ENCODE data around the gene ZNF831. TPM values are rescaled to one million over a fixed set of nuclear protein-coding genes. Genes with fewer than 3 reads are reported as not detected.

Gene ZNF831
- total RNA-seq, 1 experiment from 2014 or later, result 0.15 TPM

DNA sequence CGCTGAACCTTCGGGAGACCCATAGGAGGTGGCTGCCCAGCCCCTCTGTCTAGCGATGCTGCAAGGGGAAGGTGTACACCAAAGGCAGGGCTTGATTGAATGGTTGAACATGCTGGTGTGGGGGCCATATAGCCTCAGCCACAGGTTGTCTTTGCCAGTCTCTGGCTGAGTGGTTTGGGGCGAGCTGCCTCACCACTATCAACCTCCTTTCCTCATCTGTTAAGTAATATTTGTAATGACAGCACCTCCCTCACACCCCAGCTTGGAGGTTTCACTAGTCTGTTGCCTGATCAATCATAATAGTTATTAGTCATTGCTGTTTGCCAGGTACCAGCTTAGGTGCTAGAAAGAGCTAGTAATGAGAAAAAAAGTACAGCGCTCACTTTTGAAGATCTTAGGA, 11.8 kb upstream of the ZNF831 start:
- H3K9me3 ChIP-seq (ENCODE audit: control insufficient read depth in 1 of 2, insufficient read depth in 1 of 2, low read depth in 1 of 2, low read length in 2 of 2), result no peaks in the 10 kb centered on the region
- H3K27ac ChIP-seq (ENCODE audit: low read depth, low read length), result no peak overlapping the region
- no peaks in the 10 kb centered on the region for H3K4me1 ChIP-seq (ENCODE audit: control insufficient read depth in 1 of 2, insufficient read depth in 2 of 2, low read length in 2 of 2)
- H3K4me2 ChIP-seq (ENCODE audit: low read length), result no peak overlapping the region
- DNase-seq (ENCODE audit: low read depth, low spot score), result no peak
- no peak for ATAC-seq
- intact Hi-C loops (cut with micrococcal nuclease), result no loop called here
- TF ChIP-seq CEBPB (IDR thresholded peaks at IDR 0.05; ENCODE audit: low read depth), result no peak
- TF ChIP-seq TCF7L2 (IDR thresholded peaks at IDR 0.05; ENCODE audit: borderline replicate concordance, extremely low read depth, insufficient read depth, insufficient read length), result no peak
- TF ChIP-seq SRF (IDR thresholded peaks at IDR 0.05; ENCODE audit: low read depth), result no peak
- TF ChIP-seq POLR2AphosphoS5 (IDR thresholded peaks at IDR 0.05; ENCODE audit: low read depth, low read length), result no peak
- TF ChIP-seq EZH2 (IDR thresholded peaks at IDR 0.05), result no peak
- TF ChIP-seq, protein P1, sequence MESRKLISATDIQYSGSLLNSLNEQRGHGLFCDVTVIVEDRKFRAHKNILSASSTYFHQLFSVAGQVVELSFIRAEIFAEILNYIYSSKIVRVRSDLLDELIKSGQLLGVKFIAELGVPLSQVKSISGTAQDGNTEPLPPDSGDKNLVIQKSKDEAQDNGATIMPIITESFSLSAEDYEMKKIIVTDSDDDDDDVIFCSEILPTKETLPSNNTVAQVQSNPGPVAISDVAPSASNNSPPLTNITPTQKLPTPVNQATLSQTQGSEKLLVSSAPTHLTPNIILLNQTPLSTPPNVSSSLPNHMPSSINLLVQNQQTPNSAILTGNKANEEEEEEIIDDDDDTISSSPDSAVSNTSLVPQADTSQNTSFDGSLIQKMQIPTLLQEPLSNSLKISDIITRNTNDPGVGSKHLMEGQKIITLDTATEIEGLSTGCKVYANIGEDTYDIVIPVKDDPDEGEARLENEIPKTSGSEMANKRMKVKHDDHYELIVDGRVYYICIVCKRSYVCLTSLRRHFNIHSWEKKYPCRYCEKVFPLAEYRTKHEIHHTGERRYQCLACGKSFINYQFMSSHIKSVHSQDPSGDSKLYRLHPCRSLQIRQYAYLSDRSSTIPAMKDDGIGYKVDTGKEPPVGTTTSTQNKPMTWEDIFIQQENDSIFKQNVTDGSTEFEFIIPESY (IDR thresholded peaks at IDR 0.05; ENCODE audit: extremely low read depth, insufficient replicate concordance, low read length), result no peak
- TF ChIP-seq YY1 (IDR thresholded peaks at IDR 0.05; ENCODE audit: extremely low read depth, insufficient replicate concordance, low read depth, low read length), result no peak
- TF ChIP-seq SIN3A (IDR thresholded peaks at IDR 0.05; ENCODE audit: low read depth), result no peak
- TF ChIP-seq JUND (IDR thresholded peaks at IDR 0.05), result no peak
- TF ChIP-seq, protein P2, sequence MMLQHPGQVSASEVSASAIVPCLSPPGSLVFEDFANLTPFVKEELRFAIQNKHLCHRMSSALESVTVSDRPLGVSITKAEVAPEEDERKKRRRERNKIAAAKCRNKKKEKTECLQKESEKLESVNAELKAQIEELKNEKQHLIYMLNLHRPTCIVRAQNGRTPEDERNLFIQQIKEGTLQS (IDR thresholded peaks at IDR 0.05), result no peak
- no peak for TF ChIP-seq RAD21 (IDR thresholded peaks at IDR 0.05; ENCODE audit: low read depth)
- no peak for TF ChIP-seq SP1 (IDR thresholded peaks at IDR 0.05; ENCODE audit: low read depth)
- TF ChIP-seq ZFX (IDR thresholded peaks at IDR 0.05), result no peak
- TF ChIP-seq, protein P3, sequence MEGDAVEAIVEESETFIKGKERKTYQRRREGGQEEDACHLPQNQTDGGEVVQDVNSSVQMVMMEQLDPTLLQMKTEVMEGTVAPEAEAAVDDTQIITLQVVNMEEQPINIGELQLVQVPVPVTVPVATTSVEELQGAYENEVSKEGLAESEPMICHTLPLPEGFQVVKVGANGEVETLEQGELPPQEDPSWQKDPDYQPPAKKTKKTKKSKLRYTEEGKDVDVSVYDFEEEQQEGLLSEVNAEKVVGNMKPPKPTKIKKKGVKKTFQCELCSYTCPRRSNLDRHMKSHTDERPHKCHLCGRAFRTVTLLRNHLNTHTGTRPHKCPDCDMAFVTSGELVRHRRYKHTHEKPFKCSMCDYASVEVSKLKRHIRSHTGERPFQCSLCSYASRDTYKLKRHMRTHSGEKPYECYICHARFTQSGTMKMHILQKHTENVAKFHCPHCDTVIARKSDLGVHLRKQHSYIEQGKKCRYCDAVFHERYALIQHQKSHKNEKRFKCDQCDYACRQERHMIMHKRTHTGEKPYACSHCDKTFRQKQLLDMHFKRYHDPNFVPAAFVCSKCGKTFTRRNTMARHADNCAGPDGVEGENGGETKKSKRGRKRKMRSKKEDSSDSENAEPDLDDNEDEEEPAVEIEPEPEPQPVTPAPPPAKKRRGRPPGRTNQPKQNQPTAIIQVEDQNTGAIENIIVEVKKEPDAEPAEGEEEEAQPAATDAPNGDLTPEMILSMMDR (IDR thresholded peaks at IDR 0.05 in 2 of 3, conservative IDR thresholded peaks at IDR 0.05 in 1 of 3; ENCODE audit: borderline replicate concordance in 1 of 3, insufficient read depth in 1 of 3, low read depth in 2 of 3, low read length in 2 of 3), result no peak
- TF ChIP-seq CBX3 (IDR thresholded peaks at IDR 0.05; ENCODE audit: low read depth), result no peak
- TF ChIP-seq, protein P4, sequence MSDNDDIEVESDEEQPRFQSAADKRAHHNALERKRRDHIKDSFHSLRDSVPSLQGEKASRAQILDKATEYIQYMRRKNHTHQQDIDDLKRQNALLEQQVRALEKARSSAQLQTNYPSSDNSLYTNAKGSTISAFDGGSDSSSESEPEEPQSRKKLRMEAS (IDR thresholded peaks at IDR 0.05), result no peak
- no peak overlapping the region for H3K4me3 ChIP-seq (replicated peaks in 1 of 2; ENCODE audit: low read depth in 1 of 2, low read length in 2 of 2)
- H3K9me2 ChIP-seq (ENCODE audit: insufficient read depth), result no peaks in the 10 kb centered on the region
- H3K36me3 ChIP-seq (ENCODE audit: control insufficient read depth in 1 of 2, insufficient read depth in 2 of 2, low read length in 2 of 2), result no peaks in the 10 kb centered on the region
- POLR2A ChIA-PET, result no interaction called here
- H3K79me2 ChIP-seq (ENCODE audit: insufficient read depth, low read length), result no peaks in the 10 kb centered on the region
- H3K9ac ChIP-seq (ENCODE audit: low read length), result no peak overlapping the region
- H2AFZ ChIP-seq (ENCODE audit: low read depth, low read length, poor library complexity, severe bottlenecking), result no peak overlapping the region
- no TSS peak for BruUV-seq (replicated peaks)
- RAD21 ChIA-PET (ENCODE audit: low non-redundant PET in 1 of 2, low total read pairs in 2 of 2, uncharacterized antibody in 2 of 2, unreplicated experiment in 2 of 2), result no interaction called here
- peaks cover 52% of the 10 kb centered on the region for H3K27me3 ChIP-seq (ENCODE audit: insufficient read depth, low read length)
- H4K20me1 ChIP-seq (ENCODE audit: insufficient read depth), result no peaks in the 10 kb centered on the region
- CTCF ChIA-PET, result no interaction called here
